GM18508 (cell line): ENCODE results near the gene WBP2.

Experiments
- ATAC-seq: cut with Tn5 transposase; IDR thresholded peaks from one replicate; pipeline ENCODE4 v1.9.1; 2021; ENCODE audit warnings: moderate number of reproducible peaks; ENCODE audit not compliant: insufficient read depth, unreplicated experiment

The WBP2 gene

GRCh38 chr17:75795820-75796607 is 59.1 kb downstream of the WBP2 start:
- ATAC-seq = no peak
